GM12865 (cell line): ENCODE results near the gene TBL2.

ENCODE experiments used
- DNase-seq: peaks from one replicate; pipeline ENCODE4 v3.0.0; 2010; ENCODE audit warnings: low read depth
- H3K4me3 ChIP-seq: 2 replicates; pipeline ENCODE4 v1.5.1; 2011; ENCODE audit warnings: mild to moderate bottlenecking, low read depth, low read length, control low read depth
- TF ChIP-seq, protein P1 (sequence below): IDR thresholded peaks from 2 replicates; pipeline ENCODE4 v1.5.1; 2011; ENCODE audit warnings: low read length, control low read depth, low read depth, inconsistent platforms; ENCODE audit not compliant: insufficient read depth; ENCODE audit errors: missing control alignments

The TBL2 gene

GRCh38 chr7:73599916-73600315 lies 21.5 kb upstream of the TBL2 start:
- TF ChIP-seq, protein P1, sequence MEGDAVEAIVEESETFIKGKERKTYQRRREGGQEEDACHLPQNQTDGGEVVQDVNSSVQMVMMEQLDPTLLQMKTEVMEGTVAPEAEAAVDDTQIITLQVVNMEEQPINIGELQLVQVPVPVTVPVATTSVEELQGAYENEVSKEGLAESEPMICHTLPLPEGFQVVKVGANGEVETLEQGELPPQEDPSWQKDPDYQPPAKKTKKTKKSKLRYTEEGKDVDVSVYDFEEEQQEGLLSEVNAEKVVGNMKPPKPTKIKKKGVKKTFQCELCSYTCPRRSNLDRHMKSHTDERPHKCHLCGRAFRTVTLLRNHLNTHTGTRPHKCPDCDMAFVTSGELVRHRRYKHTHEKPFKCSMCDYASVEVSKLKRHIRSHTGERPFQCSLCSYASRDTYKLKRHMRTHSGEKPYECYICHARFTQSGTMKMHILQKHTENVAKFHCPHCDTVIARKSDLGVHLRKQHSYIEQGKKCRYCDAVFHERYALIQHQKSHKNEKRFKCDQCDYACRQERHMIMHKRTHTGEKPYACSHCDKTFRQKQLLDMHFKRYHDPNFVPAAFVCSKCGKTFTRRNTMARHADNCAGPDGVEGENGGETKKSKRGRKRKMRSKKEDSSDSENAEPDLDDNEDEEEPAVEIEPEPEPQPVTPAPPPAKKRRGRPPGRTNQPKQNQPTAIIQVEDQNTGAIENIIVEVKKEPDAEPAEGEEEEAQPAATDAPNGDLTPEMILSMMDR, result no peak
- no peak overlapping the region for H3K4me3 ChIP-seq
- no peak for DNase-seq

DNA sequence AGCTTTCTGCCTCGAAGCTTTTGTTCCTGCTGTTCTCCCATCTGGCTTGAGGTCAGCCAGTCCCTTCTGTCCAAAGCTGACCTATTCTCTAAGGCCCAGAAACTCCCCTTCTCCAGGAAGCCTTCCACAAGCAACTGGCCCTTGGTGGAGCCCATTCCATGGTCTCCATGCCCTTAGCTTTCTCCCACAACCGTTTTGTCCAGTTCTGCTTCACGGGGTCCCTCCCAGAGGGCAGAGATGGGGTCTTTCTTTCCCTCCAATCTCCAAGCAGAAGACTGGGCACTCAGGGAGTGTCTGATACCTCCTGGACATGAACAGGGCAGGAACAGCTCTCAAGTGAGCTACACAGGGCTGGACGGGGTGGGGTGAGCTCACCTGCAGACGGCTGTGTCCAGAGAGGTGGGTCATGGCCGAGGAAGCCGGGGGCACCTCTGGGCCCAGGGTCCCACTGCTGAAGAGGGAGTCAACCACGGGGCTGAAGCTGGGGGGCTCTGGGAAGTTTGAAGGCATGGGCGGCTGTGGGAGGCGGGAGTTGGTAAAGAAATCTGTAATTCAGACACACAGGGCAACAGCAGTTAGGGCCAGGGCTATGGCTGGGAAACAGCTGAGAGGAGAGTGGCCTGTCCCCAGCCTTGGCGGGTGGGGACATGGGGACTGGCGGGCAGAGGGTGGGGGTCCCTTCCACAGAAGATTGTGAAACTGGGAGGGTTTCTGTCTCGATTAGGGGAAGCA lies 20.9 kb upstream of the TBL2 start:
- TF ChIP-seq, protein P1, result no peak
- H3K4me3 ChIP-seq, result no peak overlapping the region
- DNase-seq, result no peak

DNA sequence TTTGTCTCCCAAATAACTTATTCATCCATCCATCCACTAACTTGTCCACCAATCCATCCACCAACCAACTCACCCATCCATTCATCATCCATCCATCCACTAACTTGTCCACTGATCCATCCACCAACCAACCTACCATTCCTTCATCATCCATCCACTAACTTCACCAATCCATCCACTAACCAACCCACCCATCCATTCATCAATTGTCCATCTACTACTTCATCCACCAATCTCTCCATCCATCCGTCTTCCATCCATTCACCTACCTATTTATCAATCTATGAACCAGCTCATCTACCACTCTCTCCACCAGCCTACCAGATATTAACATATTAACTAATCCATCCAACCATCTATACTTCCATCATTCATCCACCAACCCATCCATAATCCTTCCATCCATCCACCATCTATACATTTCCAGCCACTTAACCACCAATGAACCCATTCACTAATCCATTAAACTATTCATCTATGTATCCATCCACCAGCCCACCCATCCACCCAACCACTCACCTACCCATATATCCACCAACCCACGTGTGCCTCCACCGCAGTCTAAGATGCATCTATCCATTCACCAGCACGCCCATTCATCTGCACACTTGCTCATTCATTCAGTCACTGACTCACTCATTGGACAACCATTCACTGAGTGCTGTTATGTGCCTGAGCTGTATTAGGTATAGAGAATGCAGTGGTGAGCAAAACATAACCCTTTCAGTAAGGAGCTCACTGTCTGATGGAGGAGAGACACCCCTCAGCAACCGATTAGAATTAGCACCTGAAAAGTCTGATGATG lies 19.8 kb upstream of the TBL2 start:
- H3K4me3 ChIP-seq, result no peak overlapping the region
- TF ChIP-seq, protein P1, result no peak
- no peak for DNase-seq

DNA sequence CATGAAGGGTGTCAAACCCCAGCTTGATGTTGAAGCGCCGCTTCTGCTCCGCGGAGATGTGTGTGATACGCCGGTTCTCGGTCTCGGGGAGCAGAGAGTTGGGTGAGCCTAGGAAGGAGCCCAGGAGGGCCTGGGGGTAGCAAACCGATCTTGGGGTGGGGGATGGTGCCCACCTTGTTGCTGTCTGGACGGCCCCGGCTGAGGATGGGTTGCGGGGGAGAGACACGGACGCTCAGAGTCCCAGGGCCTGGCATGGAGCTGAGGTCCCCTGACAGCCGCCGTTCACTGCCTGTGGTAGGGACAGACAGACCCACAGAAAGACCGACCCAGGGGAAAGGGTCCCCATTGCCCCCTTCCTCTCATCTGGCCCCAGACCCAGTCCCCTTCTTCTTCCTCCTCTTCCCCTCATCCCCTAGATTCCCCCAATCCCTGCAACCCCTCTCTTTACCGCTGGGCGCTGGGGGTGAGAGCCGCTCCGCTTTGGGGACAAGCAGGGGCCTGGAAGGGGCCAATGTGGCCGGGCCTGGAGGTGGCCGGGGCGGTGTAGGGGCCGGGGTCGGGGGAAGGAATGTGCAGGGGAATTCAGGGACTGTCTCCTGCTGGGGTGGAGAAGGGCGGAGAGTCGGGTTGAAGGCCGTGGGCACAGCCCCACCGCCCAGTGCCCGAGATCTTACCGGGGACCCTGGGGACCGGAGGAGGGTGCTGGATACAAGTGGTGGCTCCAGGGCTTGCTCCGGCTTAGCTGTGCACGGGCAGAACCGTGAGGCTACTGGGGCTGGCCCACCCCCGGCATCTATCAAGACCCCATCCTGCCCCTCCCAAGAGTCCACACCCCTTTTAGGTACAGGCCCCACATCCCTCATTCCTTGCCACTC lies 18.0 kb upstream of the TBL2 start:
- TF ChIP-seq, protein P1, result no peak
- no peak overlapping the region for H3K4me3 ChIP-seq
- no peak for DNase-seq

DNA sequence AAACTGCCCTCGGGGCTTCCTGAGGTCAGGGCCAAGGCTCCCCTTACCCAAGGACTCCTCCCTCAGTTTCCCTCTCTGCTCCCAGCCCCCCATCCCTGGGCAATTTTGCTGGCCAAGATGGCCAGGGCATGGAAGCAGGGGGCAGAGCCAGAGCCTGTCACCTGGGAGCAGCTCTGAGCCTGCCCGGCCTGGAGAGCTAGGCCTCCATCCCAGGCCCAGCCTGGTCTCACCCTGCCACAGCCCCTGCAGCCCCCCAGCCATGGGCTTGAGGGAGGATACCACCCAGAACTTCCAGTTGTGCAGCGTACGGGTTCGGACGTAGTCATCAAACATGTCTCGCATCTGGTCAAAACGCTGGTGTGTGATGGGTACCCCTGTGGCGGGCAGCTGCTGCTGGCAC lies 17.0 kb upstream of the TBL2 start:
- no peak overlapping the region for H3K4me3 ChIP-seq
- TF ChIP-seq, protein P1, result no peak
- DNase-seq, result no peak

DNA sequence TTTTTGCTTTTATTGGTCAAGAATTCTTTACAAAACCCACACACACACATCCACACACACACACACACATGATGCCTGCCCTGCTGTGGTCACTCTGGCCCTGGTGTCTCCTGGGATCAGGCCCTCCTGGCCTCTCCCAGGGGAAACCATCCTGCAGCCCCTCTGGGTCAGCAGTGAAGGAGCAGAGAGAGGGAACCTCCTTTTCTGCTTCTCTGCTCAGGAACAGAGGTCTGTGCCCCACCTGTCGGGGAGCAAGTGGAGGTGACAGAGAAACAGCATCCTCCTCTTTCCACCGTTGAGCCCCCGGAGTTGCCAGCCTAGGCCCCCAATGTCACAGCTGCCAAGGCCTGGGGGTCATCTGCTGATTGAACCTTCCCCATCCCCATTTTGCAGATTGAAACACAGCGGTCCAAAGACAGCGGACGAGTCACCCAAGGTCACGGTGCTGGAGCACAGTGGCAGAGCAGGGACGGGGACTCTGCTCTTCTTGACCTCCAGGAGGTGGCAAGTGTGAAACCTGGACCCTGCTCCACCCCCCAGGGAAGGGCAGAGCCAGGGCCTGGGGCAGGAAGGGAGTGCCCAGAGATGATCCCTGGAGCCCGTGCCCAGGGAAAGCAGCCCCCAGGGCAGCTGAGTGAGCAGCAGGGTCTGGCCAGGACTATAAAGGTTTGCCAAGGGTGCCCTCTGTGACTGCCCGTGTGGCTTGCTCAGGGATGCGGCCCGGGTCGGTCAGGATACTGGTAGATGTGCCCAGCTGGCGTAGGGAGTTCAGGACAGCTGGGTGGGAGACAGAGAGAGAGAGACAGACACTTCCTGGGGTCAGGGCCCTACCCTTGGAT lies 15.0 kb upstream of the TBL2 start:
- TF ChIP-seq, protein P1, result no peak
- no peak overlapping the region for H3K4me3 ChIP-seq
- DNase-seq, result no peak
